ENCODE data around the gene SLC35F1.

DNA sequence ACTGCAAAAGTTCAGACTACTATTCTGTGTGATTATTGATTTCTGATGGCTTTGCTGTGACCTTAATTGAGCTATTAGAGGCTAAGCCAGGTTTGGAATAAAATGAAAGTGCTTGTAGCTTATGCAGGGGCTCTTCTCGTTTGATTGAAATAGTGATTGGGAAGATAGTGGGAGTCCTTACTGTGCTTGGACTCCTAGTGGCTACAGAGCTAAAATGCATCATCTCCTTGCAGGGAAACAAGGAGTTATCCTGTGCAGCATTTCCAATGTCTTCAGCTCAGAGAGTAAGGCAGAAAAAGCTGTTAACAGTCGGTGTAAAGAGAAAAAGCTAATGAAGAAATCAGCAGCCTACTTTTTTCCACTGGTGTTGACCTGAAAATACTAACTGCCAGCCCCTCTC lies 173.5 kb downstream of the SLC35F1 start:
- TF ChIP-seq CTCF (IDR thresholded peaks at IDR 0.05; ENCODE audit: low read length) (no peak), EZH2 (IDR thresholded peaks at IDR 0.05; ENCODE audit: borderline replicate concordance, low read length) (no peak)
